ENCODE data around the gene LRRC28. TPM values are rescaled to one million over a fixed set of nuclear protein-coding genes. Genes with fewer than 3 reads are reported as not detected.
"Not testable (repeated sequence)": the region's sequence is repeated elsewhere in the genome, so short reads cannot be mapped to it uniquely, and the experiment has no call there.

LRRC28 gene
- total RNA-seq, 2 experiments from 2014 or later, result 19.5 to 19.6 TPM

DNA sequence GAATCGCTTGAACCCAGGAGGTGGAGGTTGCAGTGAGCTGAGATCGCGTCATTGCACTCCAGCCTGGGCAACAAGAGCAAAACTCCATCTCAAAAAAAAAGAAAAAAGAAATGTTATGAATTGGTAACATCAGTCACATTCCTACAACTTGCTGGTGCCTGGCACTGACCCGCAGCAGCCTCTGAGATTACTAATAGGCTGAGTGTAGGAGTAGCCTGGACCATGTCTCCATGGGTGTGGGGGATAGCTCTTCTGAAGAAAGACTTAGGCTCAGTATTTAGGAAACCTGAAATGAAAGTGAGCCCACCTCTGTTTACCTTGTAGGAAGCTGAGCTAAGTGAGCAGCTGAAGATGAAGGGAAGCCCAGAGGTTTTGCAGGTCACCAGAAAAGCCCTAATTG, 148.3 kb downstream of the LRRC28 start:
- H3K4me3 Mint-ChIP-seq, result no peak overlapping the region
- H3K36me3 Mint-ChIP-seq (ENCODE audit: low read depth), result peaks cover 2% of the 10 kb centered on the region
- peaks cover 12% of the 10 kb centered on the region for H3K27me3 Mint-ChIP-seq
- peaks cover 2% of the 10 kb centered on the region for H3K9me3 Mint-ChIP-seq
- POLR2A ChIA-PET, result no interaction called here
- DNase-seq, result no peak
- H3K4me1 Mint-ChIP-seq, result peaks cover 4% of the 10 kb centered on the region
- H3K27ac Mint-ChIP-seq, result no peak overlapping the region
- CTCF ChIA-PET, result no interaction called here

DNA sequence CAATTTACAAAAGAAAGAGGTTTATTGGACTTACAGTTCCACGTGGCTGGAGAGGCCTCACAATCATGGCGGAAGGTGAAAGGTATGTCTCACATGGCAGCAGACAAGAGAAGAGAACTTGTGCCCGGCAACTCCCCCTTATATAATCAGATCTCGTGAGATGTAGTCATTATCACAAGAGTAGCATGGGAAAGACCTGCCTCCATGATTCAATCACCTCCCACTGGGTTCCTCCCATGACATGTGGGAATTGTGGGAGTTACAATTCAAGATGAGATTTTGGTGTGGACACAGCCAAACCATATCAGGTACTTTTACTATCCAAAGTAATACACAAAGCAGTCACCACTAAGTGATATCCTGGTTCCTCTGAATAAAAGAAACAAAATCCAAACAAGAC, 149.9 kb downstream of the LRRC28 start:
- H3K27ac Mint-ChIP-seq; H3K4me1 Mint-ChIP-seq; H3K36me3 Mint-ChIP-seq (ENCODE audit: low read depth); CTCF ChIA-PET; H3K9me3 Mint-ChIP-seq; H3K4me3 Mint-ChIP-seq; DNase-seq; POLR2A ChIA-PET; H3K27me3 Mint-ChIP-seq: not testable (repeated sequence)

DNA sequence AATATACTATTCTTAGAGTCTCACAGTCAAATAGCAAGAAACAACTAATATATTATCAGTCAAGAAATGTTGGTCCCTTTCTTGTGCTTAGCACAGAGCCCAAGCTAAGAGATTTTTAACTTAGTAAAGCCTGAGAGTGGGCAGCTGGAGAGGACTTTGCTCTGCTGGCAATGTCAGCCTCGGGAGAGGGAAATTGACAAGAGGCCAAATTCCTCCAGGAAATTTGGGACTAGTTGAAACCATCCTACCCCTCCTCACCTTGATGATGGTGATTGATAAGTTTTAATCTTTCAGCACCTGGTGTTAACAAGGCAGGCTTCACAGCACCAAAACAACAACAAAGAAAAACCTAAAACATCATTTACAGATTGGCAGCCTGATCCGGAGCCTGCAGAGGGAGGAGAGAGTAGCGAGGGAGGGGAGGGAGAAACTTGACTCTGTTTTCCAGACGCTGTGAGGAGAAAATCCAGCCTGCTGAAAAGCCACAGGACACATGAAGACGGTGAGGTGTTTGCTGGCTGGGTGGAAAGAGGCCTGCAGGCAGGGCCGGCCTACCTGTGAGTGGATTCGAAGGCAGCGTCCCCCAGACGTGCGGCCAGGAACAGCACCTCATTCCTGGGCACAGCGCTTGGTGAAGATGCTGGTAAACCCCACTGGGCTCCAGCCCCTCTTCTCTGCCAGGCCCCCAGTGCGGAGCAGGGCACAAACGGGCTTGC, 150.9 kb downstream of the LRRC28 start:
- H3K4me1 Mint-ChIP-seq, result no peaks in the 10 kb centered on the region
- H3K27ac Mint-ChIP-seq, result no peak overlapping the region
- ChIA-PET CTCF (no interaction called here), POLR2A (no interaction called here)
- H3K9me3 Mint-ChIP-seq, result no peaks in the 10 kb centered on the region
- no peaks in the 10 kb centered on the region for H3K36me3 Mint-ChIP-seq (ENCODE audit: low read depth)
- no peak overlapping the region for H3K4me3 Mint-ChIP-seq
- H3K27me3 Mint-ChIP-seq, result peaks cover 6% of the 10 kb centered on the region
- no peak for DNase-seq

DNA sequence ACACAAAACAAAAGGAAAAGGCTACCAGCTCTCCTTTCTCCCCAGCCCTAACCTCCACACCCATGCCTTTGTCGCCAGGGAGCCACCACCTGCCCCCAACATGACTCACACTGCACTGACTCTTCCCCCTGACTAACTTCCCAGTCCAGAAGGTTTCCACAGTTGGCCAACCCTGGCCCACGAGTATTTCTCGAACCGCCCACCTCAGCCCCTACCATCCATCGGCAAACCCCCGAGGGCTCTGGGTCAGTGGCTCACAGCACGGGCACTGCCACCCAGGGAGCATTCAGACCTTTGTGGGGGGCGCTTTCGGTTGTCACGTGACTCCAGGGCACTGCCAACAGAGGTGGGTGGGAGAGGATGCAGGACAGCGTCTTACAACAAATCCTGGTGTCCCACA, 152.3 kb downstream of the LRRC28 start:
- Mint-ChIP-seq H3K4me1 (peaks cover 10% of the 10 kb centered on the region), H3K9me3 (no peaks in the 10 kb centered on the region), H3K4me3 (no peak overlapping the region), H3K36me3 (ENCODE audit: low read depth) (no peaks in the 10 kb centered on the region), H3K27me3 (peaks cover 6% of the 10 kb centered on the region), H3K27ac (no peak overlapping the region)
- DNase-seq, result no peak
- ChIA-PET CTCF (no interaction called here), POLR2A (no interaction called here)

DNA sequence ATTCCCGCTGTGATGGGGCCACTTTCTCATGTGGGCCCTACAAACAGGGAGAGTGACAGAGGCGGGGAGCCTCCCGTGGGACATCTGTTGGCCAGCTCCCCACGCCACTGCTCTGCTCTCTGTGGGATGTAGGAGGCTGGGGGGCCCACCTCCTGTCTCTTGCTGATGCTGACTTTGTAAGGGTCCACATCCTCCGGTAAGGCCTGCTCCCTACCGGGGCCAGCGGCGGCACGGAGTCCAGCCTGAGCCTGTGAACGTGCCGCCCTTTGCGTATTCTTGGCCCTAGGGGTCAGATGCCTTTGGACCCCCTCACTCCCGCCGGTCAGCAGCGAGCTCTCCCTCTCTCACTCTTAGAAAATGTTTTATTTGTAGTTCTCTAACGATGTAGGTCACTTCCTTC, 153.2 kb downstream of the LRRC28 start:
- peaks cover 4% of the 10 kb centered on the region for H3K27me3 Mint-ChIP-seq
- CTCF ChIA-PET, result no interaction called here

DNA sequence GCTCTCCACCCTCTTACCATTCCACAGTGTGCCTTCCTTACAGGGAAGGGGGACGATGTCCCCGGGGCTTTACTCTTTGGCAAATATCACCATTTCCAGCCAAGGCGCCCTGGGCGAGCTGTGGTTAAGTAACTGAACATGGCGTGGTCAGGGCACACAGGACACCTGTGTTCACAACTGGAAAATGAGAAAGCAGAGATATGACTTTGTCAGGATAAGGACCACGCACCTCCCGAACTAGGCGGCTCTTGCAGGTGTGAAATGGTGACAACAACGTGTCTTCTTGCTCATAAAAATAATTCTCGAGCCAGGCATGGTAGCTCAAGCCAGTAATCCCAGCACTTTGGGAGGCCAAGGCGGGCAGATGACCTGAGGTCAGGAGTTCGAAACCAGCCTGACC, 154.8 kb downstream of the LRRC28 start:
- Mint-ChIP-seq H3K4me3 (no peak overlapping the region), H3K9me3 (no peaks in the 10 kb centered on the region), H3K27me3 (no peaks in the 10 kb centered on the region), H3K27ac (no peak overlapping the region), H3K36me3 (ENCODE audit: low read depth) (no peaks in the 10 kb centered on the region), H3K4me1 (peaks cover 15% of the 10 kb centered on the region)
- no peak for DNase-seq
- ChIA-PET POLR2A (interaction anchor here (1.4 kb wide), 1 partner anchor 24 kb away, joined by 3 read pairs; no protein-coding TSS in a partner anchor), CTCF (no interaction called here)

More for the DNA sequence above, 153.2 kb downstream of the LRRC28 start:
- H3K36me3 Mint-ChIP-seq (ENCODE audit: low read depth), result no peaks in the 10 kb centered on the region
- POLR2A ChIA-PET, result no interaction called here
- no peak for DNase-seq
- no peak overlapping the region for H3K4me3 Mint-ChIP-seq
- H3K27ac Mint-ChIP-seq, result no peak overlapping the region
- no peaks in the 10 kb centered on the region for H3K9me3 Mint-ChIP-seq
- H3K4me1 Mint-ChIP-seq, result peaks cover 15% of the 10 kb centered on the region

DNA sequence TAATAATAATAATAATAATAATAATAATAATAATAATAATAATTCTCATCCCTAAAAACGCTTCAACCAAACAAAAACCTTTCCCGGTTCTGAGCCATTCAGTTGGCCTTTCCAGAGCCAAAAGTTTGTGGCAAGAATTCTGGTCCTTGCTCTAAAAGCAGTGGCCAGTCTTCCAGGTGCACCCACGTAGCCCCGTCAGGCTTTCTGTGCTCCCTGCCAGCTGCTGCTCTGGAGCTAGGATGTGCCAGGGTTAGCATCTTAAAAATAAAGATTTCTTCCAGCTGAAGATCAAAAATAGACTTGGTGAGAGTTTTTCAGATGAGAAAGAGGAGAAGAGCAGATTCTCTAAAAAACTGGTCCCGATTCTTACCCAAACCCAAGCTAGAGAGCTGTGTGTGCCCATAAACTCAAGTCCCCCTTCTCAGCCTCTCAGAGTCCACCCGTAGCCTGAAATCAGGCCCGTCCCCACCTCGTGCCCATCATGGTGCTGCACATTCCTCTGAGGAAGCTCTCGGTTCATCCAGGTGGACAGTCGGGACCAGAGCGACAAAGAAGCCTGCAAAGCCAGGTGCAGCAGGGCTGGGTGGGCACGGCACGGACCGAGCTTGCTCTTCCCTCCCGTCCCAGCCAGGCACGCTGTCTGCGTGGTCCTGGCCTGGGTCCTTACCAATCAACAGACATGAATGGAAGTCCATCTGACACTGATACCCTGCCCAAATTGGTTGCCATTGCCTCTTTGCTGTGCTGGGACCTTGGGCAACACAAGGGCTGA, 155.6 kb downstream of the LRRC28 start:
- H3K9me3 Mint-ChIP-seq, result no peaks in the 10 kb centered on the region
- H3K27ac Mint-ChIP-seq, result no peak overlapping the region
- no peak for DNase-seq
- H3K4me3 Mint-ChIP-seq, result no peak overlapping the region
- POLR2A ChIA-PET, result interaction anchor here (1.4 to 1.6 kb wide), 2 partner anchors 14 to 23 kb away, joined by 3 to 5 read pairs; no protein-coding TSS in a partner anchor
- no peaks in the 10 kb centered on the region for H3K36me3 Mint-ChIP-seq (ENCODE audit: low read depth)
- H3K4me1 Mint-ChIP-seq, result peaks cover 15% of the 10 kb centered on the region
- H3K27me3 Mint-ChIP-seq, result no peaks in the 10 kb centered on the region
- CTCF ChIA-PET, result interaction anchor here (3.9 kb wide), 1 partner anchor 297 kb away, joined by 21 read pairs; no protein-coding TSS in a partner anchor

DNA sequence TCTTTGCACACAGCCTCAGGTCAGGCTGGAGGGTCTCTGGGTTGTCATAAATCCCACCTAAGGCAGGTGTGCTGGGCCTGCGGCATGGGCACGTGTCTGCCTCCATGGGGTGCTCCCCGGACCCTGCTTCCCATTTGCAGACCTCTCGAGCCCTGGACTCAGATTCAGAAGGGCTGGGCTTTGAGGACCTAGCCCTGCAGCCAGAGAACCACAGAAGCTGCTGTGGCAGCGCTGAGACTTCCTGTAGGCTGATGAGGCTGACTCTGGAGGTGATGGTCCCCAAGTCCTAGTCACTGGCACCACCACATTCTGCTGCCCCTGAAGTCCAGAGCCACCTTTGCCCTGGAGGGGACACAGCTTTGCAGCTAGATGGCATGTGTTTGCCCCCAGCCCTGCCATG, 156.4 kb downstream of the LRRC28 start:
- Mint-ChIP-seq H3K36me3 (ENCODE audit: low read depth) (no peaks in the 10 kb centered on the region), H3K27me3 (no peaks in the 10 kb centered on the region), H3K4me1 (peaks cover 15% of the 10 kb centered on the region), H3K27ac (no peak overlapping the region), H3K9me3 (no peaks in the 10 kb centered on the region), H3K4me3 (no peak overlapping the region)
- CTCF ChIA-PET, result interaction anchor here (1.8 to 3.9 kb wide), 2 partner anchors 13 to 296 kb away, joined by 6 to 21 read pairs; no protein-coding TSS in a partner anchor
- POLR2A ChIA-PET, result interaction anchor here (1.6 kb wide), 1 partner anchor 14 kb away, joined by 5 read pairs; no protein-coding TSS in a partner anchor
- DNase-seq, result no peak

DNA sequence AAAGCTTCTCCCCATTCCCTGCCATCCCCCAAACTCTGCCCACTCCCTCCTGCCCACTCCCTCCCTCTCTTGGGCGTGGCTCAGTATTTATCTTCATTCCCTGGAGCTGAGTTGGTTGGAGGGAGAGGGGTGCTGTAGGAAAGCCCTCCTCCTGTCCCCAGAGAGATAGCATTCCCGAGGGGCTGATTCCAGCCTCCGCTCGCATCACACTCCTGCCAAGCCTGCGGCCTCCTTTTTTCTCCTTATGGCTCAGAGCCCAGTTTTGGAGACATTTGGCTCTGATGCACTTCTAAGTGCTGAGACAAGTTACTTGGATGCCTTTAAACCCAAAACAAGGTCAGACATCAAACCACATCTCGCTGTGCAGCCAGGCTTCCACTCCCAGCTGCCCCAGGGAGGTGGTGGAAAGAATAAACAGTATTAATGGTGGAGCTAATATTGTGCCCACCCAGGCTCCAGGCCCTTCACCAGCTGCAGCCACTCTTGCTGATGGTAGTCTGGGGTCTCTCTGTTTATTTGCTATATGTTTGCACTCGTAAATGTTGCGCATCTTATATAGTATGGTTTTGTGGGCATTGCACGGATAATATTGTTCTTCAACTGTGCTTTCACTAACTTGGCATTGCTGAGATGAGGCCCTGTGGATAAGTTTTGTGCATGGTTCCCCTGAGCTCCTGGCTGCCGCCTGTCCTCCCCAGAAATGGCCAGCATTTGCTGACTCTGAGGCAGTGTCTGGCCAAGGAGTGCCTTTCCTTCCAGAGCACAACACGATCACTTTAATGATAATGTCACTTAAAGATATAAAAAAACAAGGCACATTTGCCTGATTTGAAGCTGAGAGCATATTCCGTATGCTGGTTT, 157.2 kb downstream of the LRRC28 start:
- ChIA-PET POLR2A (interaction anchor here (0.8 to 1.6 kb wide), 2 partner anchors 13 to 325 kb away, joined by 4 to 5 read pairs; partner anchors contain the start of gene LYSMD4), CTCF (interaction anchor here (1.7 to 3.9 kb wide), 3 partner anchors 13 to 332 kb away, joined by 4 to 21 read pairs (median 6); no protein-coding TSS in a partner anchor)
- Mint-ChIP-seq H3K36me3 (ENCODE audit: low read depth) (no peaks in the 10 kb centered on the region), H3K9me3 (no peaks in the 10 kb centered on the region), H3K27me3 (no peaks in the 10 kb centered on the region), H3K4me3 (no peak overlapping the region), H3K27ac (no peak overlapping the region), H3K4me1 (peaks cover 15% of the 10 kb centered on the region)
- DNase-seq, result no peak

DNA sequence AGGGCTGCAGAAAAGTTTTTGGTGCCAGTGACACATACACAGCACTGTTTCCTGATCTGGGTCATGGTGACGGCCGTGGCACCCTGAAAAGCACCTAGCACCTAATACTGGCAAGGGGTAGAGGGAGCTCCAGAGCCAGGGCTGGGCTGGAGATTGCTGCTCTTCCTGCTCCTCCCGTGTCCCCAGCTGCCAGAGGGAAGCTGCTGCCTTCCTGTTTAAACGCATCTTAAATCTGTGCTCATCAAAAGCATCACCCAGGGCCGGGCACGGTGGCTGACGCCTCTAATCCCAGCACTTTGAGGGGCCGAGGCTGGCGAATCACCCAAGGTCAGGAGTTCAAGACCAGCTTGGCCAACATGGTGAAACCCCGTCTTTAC, 157.8 kb downstream of the LRRC28 start:
- Mint-ChIP-seq H3K27ac (no peak overlapping the region), H3K9me3 (no peaks in the 10 kb centered on the region), H3K4me1 (peaks cover 15% of the 10 kb centered on the region), H3K36me3 (ENCODE audit: low read depth) (no peaks in the 10 kb centered on the region), H3K27me3 (no peaks in the 10 kb centered on the region), H3K4me3 (no peak overlapping the region)
- no peak for DNase-seq
- ChIA-PET CTCF (interaction anchor here (1.7 to 3.9 kb wide), 4 partner anchors 12 to 332 kb away, joined by 4 to 21 read pairs (median 6); no protein-coding TSS in a partner anchor), POLR2A (interaction anchor here (0.8 kb wide), 1 partner anchor 324 kb away, joined by 4 read pairs; the partner anchor contains the start of gene LYSMD4)

DNA sequence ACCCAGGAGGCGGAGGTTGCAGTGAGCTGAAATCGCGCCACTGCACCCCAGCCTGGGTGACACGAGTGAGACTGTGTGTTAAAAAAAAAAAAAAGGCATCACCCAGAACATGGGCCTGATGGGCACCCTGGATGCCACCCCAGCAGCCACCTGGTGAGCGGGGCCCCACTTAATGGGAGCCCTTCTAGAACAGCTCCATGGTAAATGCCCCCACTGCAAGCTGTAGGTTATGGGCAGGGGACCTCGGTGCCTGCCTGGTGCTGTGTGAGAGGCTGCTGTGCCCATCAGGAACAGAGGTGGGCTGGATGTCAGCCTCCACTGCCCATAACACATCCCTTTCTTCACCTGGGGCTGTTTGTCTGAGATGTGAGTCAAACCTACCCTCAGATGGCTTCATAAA, 158.3 kb downstream of the LRRC28 start:
- POLR2A ChIA-PET, result interaction anchor here (0.8 kb wide), 1 partner anchor 324 kb away, joined by 4 read pairs; the partner anchor contains the start of gene LYSMD4
- CTCF ChIA-PET, result interaction anchor here (1.7 to 3.9 kb wide), 4 partner anchors 12 to 333 kb away, joined by 4 to 21 read pairs (median 6); no protein-coding TSS in a partner anchor
- H3K36me3 Mint-ChIP-seq (ENCODE audit: low read depth), result no peaks in the 10 kb centered on the region
- H3K4me3 Mint-ChIP-seq, result no peak overlapping the region
- H3K27ac Mint-ChIP-seq, result no peak overlapping the region
- H3K27me3 Mint-ChIP-seq, result no peaks in the 10 kb centered on the region
- DNase-seq, result no peak
- H3K4me1 Mint-ChIP-seq, result peaks cover 15% of the 10 kb centered on the region
- H3K9me3 Mint-ChIP-seq, result no peaks in the 10 kb centered on the region

DNA sequence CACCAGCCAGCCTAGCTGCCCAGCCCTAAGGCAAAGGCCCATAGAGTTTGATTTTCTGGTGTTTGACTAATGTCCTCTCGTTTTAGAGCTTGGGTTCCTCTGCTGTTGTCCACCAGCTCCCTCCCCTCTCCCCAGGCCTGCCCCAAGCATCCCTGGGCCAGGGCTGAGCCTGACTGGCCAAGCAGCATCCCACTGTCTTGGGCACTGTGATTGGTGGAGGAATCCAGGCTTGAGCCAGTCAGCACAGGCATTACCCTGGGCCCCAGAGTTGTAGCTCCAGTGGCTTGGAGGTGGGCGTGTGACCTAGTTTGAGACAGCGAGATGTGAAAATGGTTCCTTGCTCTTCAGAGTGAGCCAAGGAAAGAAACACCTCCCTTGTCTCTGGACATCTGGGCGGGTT, 159.2 kb downstream of the LRRC28 start:
- CTCF ChIA-PET, result interaction anchor here (0.7 to 3.9 kb wide), 6 partner anchors 13 to 334 kb away, joined by 3 to 21 read pairs (median 4); no protein-coding TSS in a partner anchor
- Mint-ChIP-seq H3K4me3 (no peak overlapping the region), H3K4me1 (peaks cover 15% of the 10 kb centered on the region), H3K27me3 (no peaks in the 10 kb centered on the region), H3K9me3 (no peaks in the 10 kb centered on the region), H3K36me3 (ENCODE audit: low read depth) (no peaks in the 10 kb centered on the region), H3K27ac (no peak overlapping the region)
- POLR2A ChIA-PET, result no interaction called here
- DNase-seq, result no peak
